ENCODE measurements around the gene C1orf21.

The C1orf21 gene

DNA sequence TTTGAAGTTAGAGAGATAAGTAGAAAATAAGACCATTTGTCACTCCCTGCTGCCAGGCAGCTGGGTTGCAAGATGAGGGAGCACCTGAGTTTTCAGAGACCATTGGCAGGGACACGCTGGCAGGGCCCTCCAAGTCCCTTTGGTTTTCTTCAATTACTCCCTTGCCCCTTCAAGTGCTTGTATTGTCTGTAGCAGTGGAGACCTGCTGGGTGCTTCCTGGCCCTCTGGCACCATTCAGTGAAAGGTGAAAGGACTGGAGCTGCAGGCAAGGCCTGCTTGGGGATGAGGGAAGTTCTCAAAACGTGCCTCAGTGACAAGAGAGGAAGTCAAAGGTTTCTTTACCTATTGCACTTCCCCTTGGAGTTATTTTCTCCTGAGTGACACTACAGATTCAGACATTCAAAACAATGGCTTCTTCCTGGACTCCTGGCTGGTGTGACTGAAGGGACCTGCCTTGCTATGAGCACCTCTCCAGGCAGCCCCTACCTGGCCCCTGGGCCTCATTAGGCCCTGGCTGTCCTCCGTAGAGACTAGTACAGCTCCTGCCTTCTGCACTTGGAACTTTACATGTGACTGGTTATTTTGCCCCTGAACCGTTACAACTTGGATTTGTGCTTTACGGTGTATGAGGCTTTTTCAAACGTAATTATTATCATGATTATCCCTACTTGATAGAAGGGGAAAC is 100.1 kb downstream of the C1orf21 start:
- DNase-seq (ENCODE audit: low read depth) = no peak

- DNase-seq (ENCODE audit: low read depth) = no peak
Measured at GRCh38 chr1:184487531-184488193, 100.8 kb downstream of the C1orf21 start.

DNA sequence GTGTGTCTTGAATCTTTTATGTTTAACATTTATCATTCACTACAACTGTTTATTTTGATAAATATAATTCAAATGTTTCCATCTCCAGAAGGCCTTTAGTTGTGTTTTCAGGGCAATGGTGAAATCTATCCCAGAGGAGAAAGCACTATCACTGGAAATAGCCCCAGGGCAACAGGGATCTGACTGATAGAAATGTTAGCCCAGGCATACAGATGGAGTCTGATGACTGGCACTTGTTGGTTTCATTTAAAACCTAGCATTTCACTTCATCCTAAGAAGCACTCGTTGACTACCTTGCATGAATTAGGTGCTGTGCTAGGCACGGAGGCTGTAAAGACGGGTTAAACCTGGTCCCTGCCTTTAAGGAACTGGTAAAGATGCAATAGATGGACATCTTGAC is 103.1 kb downstream of the C1orf21 start:
- DNase-seq (ENCODE audit: low read depth) = no peak

- no peak for DNase-seq (ENCODE audit: low read depth)
Measured at GRCh38 chr1:184492536-184492935, 105.7 kb downstream of the C1orf21 start.

DNA sequence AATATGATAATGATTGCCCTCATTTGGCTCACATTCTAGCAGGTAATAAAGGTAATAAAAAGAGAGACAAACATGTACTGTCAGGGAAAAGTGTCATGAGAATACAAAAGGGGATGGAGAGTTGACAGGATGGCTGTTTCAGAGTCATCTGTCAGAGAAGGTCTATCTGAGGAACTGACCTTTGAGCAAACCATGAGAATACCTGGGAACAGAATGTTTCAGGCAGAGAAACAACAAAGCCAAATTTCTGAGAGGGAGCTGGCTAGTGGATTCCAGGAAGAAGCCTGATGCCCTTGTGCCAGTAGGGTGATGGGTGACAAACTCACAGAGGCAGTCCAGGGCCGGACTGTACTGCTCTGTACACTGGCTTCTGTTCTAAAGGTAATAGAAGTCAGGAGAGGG is 107.2 kb downstream of the C1orf21 start:
- no peak for DNase-seq (ENCODE audit: low read depth)

DNA sequence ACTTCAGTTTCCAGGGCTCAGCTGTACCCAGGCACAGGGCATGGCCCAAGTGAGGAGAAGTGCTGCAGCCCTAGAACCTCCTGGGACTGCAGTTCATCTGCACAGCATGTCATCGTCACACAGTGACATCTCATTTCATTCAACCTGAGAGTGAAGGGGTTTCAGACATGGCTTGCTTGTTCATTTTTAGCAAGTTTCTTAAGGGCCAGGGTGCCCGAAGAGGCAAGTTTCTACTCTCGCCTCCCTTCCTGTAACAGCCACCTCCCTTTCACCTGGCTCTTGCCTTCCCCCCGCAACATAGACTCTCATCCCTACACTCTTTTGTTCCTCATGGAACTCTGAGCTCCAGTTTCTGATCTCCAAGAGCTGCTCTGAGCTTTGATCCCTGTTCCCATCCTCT is 108.1 kb downstream of the C1orf21 start:
- DNase-seq (ENCODE audit: low read depth) = no peak

DNA sequence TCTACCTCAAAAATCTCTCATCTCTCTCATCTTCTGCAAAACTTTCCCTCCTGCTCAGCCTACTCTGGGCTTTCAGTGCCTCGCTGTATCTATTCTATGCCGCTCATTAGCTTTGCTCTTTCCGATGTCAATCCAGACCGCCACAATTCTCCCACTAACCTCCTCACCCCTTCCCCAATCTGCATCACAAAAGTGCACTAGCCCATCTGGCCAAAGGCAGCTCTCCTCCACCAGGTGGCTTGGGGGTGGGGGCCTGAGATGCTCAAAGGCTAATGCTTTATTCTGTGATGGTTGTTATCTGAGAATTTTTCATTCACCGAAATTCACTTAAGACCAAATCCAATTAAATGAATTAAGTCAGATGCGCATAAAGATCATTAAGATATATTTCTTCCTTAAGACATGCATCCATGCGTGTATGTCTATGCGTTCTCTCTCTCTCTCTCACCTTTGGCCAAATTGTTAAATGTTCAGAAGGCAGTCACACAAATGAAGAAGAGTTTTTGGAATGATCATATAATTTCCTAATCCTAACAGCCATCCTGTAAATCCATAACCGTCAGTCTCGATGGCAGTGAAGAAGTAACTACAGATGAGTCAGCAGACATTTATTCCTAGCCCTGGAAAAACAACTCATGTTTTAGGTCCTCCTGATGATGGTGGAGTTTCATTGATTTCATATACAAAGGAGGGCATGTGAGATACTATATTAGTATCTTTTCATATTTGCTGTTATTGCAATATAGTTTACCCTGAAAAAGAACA is 111.3 kb downstream of the C1orf21 start:
- DNase-seq (ENCODE audit: low read depth) = no peak

DNA sequence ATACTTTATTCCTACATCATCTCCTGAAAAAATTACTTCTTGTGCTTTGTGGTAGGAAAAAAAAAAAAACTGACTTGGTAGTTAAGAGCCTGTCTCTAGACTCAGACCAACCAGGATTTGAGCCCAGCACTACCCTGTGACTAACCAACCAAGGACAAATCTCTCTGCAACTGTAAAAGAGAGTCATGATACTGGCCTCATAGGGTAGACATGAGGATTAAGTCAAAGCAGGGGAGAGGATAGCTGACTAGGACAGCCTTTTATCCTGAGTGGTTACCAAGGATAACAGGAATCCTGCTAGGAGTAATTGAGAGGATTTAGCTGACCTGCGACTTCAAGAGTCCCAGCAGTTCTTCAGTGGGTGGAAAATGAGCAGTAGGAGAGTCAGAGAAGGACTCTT is 112.8 kb downstream of the C1orf21 start:
- DNase-seq (ENCODE audit: low read depth) = no peak

DNA sequence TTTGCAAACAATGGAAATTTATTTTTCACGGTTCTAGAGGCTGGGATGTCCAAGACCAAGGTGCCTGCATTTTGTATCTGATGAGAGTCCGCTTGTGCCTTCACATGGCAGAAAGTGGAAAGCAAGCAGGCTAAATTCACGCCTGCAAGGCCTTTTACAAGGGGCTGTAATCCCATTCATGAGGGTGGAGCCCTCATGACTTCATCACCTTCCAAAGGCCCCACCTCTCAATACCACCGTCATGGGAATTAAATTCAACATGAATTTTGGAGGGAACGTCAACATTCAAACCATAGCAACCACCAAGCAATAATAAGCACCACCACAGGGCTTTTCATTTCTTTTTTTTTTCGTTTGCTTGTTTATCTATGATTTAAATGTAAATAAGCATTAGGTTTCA is 115.3 kb downstream of the C1orf21 start:
- DNase-seq (ENCODE audit: low read depth) = no peak

- no peak for DNase-seq (ENCODE audit: low read depth)
Measured at GRCh38 chr1:184503221-184503749, 116.5 kb downstream of the C1orf21 start.

DNA sequence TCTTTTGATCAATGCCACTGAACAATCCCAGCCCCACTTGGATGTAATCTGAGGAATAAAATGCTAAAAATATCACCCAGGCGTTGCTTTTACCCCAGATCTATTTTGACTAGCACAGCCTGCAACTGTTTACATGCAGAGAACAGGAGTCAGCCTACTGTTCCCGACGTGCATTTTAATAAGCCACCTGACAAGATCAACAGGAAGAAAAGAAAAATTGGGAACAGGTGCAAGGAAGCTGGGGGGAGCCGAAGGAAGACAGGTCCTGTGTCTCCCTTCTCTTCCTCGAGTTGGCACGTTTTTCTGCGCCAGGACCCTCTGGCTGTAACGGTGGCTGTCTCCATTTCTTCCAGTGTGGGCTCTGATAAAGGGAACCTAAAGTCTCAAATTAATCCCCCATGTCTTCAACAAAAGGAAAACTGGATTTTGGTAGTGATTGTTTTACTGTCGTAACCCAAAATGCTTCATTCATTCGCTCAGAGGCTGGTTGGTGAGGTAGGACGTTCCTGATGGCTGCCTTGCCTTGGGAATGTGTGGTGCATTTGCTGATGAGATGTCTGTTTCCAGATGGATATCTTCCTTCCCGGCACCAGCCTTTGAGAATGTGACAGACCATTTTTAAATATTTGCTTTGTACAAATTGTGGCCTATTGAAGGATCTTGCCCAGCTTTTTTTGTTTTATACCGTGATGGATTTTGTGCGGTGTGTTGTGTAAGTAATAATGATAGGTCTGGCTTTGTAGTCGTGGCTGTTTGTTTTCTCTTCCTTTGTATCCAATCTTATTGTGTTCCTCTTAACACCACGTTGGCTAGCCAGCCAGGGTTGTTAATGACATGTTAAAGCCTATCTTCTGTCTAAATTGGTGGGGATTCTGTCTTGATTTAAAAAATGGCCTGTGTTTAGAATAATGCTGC is 117.5 kb downstream of the C1orf21 start:
- DNase-seq (ENCODE audit: low read depth) = no peak

DNA sequence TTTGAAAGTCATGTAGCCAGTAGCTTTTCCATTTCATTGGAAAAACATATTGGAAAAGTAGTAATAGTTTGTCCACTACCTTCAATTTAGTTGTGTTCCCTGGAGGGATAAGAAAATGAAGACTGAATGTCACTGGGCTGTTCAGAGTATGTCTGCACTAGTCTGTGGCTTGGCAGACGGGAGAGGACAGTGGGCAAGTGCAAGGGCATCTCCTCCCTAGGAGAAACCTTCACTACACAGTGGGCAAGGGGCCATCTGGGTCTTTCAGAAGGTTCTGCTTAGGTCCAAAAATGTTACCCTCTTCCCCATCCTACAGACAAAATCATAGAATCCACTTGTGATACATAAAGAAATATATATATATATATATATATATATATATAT is 118.1 kb downstream of the C1orf21 start:
- no peak for DNase-seq (ENCODE audit: low read depth)

GRCh38 chr1:184506481-184506880 is 119.7 kb downstream of the C1orf21 start:
- DNase-seq (ENCODE audit: low read depth) = no peak

- DNase-seq (ENCODE audit: low read depth) = no peak
Measured at GRCh38 chr1:184507165-184507564, 120.3 kb downstream of the C1orf21 start.

GRCh38 chr1:184507604-184508280 is 120.9 kb downstream of the C1orf21 start:
- no peak for DNase-seq (ENCODE audit: low read depth)

DNA sequence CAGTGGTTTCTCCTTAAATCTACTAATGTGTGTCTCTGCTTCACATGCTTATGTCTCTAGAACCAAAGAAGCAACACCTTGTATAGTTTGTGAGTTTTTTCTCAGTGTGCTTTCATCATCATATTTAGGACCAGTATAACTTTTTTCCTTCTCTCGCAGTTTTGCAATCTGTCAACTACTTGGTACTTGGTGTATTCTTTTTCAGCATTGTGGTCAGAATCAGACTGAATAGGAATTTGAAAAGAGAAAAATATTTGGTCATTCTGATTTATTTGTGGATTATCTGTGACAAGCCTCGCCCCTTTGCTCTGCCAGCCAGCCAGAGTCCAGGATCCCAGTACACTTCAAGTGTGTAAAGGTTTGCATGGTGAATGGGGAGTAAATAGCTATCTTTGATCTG is 122.3 kb downstream of the C1orf21 start:
- no peak for DNase-seq (ENCODE audit: low read depth)

DNA sequence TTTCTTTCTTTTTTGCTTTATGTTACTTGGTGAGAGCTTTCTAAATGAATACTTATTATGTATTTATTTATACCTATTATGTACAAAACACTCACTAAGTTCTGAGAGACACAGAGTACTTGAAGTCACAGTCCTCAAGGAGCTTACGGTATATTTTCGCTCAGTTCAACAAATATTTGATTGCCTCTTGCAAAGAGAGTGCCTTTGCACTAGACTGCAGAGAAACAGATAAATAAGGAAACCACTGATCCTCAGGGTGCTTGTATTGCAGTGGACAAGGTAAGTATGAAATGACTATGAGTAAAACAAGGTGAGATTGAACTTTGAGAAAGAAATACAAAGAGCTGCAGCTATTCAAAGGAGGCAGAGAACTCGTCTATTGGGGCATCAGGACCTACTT is 123.3 kb downstream of the C1orf21 start:
- DNase-seq (ENCODE audit: low read depth) = no peak

GRCh38 chr1:184512724-184513123 is 125.9 kb downstream of the C1orf21 start:
- no peak for DNase-seq (ENCODE audit: low read depth)

- no peak for DNase-seq (ENCODE audit: low read depth)
Measured at GRCh38 chr1:184513421-184513820, 126.6 kb downstream of the C1orf21 start.

DNA sequence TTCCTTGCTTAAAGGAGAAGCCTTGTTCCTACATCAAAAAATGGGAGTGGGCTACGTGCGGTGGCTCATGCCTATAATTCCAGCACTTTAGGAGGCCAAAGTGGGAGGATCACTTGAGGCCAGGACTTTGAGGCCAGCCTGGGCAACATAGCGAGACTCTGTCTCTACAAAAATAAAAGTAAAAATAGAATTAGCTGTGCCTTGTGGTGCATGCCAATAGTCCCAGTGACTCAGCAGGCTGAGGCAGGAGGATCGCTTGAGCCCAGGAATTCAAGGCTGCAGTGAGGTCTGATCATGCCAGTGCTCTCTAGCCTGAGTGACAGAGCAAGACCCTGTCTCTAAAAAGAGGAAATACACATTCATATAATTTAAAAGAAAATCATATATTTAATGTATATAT is 127.1 kb downstream of the C1orf21 start:
- no peak for DNase-seq (ENCODE audit: low read depth)

DNA sequence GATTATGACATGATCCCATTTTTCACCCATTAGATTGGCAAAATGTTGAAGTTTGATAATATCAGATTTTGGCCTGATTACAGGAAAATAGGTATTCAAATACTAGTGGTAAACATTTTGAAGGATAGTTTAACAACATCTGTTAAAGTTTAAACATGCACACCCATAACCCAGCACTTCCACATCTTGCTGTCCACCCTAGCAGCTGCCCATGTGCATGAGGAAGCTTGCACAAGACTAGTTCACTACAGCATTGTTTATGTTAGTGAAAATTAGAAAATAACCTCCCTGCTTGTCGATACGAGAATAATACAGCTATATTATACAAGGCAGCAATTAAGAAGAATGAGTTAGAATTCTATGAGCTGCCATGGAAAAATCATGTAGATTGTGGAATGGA is 127.6 kb downstream of the C1orf21 start:
- DNase-seq (ENCODE audit: low read depth) = no peak
